ENCODE measurements around the gene SEC23B.

The SEC23B gene

GRCh38 chr20:18587665-18588573 lies 80.2 kb downstream of the SEC23B start, which contains the start of gene DTD1:
Gene DTD1 (plus strand): TSS chr20:18588054. CDS start chr20:18588073, 19 bp downstream.
- TF ChIP-seq CTCF (IDR thresholded peaks at IDR 0.05; ENCODE audit: extremely low read depth, missing control alignments), result peak; percentile 56
- DNase-seq (ENCODE audit: low spot score), result peak; percentile 95

DNA sequence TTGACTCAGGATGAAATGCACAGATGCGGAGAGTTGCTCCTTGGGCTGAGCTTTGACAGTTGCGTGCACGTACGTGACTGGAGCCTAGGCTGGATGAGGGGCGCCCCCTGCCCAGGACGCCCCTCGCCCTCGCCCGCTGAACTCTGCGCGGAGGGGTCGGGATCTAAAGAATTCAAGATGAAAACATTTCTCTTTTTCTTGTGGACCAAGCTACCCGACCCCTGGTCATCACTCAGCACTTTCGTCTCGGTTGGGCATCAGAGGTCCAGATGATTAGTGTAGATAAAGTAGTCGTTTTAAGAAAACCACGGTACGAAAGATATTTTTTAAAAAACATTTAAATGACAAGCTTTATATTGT lies 80.8 kb downstream of the SEC23B start:
- no peak for DNase-seq (ENCODE audit: low spot score)
- TF ChIP-seq CTCF (IDR thresholded peaks at IDR 0.05; ENCODE audit: extremely low read depth, missing control alignments), result no peak

GRCh38 chr20:18589941-18590674 lies 82.4 kb downstream of the SEC23B start:
- no peak for TF ChIP-seq CTCF (IDR thresholded peaks at IDR 0.05; ENCODE audit: extremely low read depth, missing control alignments)
- DNase-seq (ENCODE audit: low spot score), result no peak

DNA sequence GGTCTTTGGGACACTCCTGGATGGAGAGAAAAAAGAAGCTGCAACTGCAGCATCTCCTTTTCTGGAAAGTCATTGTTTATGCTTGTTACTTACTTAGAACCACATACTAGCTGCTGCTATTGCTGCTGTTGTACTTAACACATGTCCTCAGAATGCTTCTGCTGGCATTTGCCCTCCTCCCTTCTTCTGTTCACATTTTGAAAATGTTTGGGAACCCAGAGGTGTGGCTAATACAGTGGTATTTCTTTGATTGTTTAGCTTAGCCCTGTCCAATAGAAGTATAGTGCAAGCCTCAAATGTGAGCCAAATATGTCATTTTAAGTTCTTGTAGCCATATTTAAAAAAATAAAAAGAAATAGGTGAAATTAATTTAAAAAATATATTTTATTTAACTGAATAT lies 88.5 kb downstream of the SEC23B start:
- TF ChIP-seq CTCF (IDR thresholded peaks at IDR 0.05; ENCODE audit: extremely low read depth, missing control alignments), result no peak
- DNase-seq (ENCODE audit: low spot score), result no peak

GRCh38 chr20:18609741-18610140 lies 102.0 kb downstream of the SEC23B start:
- no peak for TF ChIP-seq CTCF (IDR thresholded peaks at IDR 0.05; ENCODE audit: extremely low read depth, missing control alignments)
- DNase-seq (ENCODE audit: low spot score), result no peak
